NCI-H446 treated with DMSO at 0.1 percent for 48 hours (cell line): ENCODE measurements around the gene TRAF6.

Source experiments
- DNase-seq: peaks from one replicate; lab custom pipeline; 2025; lab: John Stamatoyannopoulos, UW

The TRAF6 gene

DNA sequence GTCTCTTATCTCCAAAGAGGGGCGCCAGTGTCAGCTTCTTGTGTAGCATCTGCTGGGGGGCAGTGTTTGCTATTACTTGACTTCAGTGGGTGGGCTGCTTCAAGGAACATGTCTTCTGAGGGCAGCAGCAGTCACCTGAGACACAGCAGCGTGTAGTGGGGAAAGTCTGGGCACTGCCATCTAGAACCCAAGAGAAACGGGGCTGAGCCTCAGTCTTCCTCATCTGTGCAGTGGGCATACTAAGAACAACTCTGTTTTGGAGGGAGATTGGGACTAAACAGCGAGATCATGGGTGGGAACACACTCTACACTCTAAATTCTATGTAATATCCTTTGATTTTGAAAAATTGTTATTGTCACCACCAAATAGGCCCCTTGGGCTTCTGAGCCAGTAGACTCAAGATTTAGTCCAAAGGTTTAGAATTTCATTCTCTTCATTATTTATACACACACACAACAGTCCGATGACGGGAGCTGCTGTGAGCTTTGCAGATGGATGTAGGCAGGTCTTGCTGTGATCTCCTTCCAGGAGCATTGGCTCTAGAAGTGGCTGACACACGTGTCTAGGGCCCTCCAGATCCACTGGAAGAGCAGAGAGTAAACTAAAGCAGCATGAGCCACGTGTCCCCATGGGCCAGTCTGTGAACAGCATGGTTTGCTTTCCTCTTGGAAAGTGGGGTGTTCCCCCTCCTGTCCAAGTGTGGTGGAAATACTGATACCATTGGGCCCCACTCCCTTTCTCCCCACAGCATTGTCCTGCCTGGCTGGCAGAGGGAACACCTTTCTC lies 51.8 kb downstream of the TRAF6 start:
- DNase-seq: no peak

DNA sequence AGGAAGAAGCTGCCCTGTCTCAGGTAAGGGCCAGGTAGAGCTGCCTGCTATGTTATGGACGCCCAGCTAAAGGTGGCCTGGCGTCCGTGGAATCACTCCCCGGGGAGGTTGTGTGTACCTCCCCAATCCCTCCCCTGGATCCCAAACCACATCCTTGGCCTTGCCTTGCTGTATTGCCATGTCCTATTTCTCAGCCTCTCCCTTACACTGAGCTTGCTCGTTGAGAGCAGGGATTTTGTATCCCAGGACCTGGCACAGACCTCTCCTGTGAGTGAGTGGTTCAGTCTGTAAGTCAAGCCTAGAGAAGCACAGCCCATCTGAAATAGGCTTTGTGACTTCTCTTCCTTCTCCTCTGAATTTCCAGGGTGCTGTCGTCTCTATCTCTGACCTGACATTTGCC lies 53.9 kb downstream of the TRAF6 start:
- no peak for DNase-seq

DNA sequence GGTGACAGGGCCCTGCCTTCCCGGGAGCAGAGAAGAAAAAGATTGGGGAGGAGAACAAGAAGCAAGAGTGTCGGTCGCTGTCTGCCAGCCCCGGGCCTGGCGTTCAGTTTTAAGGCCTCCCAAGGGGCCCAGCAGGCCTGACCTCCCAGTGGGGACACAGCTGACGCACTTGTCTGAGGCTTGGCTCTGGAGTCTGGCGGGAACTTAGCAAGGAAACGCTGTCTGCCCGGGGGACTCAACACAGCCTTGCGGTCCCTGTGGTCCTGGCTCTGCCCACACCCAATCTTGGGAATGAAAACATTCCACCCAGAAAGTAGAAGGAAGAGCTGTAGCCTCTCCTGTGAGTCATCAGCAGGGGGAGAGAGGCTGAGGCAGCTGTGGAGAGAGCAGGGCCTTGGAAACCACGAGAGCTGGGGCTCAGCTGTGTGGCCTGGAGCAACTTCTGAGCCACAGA lies 54.4 kb downstream of the TRAF6 start:
- DNase-seq: peak; percentile 63

DNA sequence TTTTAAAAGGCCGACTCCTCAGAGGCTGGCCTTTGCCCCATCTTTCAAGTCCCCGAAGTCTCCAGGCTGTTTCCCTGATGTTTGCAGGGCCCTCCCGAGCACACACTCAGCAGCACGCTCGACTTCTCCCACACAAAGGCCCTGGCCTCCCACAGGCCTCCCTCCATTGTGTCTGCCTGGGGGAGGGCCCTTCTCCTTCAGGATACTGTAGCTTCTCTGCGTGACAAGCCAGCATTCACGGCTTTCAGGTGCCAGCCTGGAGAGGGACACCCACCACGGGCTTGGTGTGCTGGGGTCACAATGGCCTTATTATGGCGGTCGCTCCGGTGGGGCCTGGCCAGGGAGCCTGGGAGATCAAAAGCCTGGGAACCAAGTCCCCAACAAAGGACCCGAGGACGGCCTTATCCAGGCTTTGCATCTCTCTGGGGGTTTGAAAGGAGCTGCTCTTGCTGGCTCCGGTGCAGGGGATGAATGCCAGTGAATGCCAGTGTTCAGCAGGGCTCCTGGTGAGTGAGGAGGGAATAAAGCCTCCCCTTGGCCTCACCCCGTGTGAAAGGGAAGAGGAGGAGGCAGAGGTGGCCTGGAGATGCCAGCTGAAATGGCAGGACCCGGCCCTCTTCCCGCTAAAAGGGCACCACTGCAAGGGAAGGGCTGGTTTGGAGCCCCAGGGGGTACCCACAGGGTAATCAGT lies 55.0 kb downstream of the TRAF6 start:
- DNase-seq: peak; percentile 46

DNA sequence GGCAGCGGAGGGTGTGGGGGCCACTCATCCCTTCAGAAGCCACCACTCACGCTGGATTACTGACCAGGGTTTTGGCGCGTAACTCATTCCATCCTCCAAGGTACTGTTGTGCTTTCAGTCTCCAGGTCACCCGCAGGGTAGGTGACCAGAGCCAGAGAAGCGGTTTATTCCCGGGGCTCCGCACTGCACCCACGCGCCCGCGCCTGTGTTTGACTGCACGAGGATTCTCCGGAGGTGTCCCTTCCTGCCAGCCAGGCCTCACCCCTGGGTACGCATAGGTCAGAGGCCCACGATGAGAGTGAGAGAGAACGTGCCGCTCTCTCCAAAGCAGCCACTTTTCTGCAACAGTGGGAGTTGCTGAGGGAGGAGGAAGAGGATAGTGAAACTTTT lies 55.5 kb downstream of the TRAF6 start:
- DNase-seq: no peak

DNA sequence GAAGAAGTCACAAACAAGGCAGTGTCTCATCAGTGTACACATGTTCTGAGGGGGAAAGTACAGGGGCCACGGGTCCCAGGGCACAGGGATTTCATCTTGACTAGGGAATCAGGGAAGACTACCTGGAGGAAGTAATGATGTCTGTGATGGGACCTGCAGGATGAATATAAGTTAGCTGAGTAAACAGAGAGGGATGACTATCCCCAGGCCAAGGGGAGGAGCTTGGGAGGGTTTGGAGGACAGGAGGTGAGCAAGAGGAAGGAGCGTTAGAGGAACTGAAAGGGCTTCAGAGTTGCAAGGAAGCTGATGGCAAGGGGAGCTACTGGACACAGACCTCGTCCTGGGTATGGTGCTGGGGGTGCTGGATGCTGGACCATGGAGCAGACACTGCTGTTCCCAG lies 56.4 kb downstream of the TRAF6 start:
- no peak for DNase-seq

DNA sequence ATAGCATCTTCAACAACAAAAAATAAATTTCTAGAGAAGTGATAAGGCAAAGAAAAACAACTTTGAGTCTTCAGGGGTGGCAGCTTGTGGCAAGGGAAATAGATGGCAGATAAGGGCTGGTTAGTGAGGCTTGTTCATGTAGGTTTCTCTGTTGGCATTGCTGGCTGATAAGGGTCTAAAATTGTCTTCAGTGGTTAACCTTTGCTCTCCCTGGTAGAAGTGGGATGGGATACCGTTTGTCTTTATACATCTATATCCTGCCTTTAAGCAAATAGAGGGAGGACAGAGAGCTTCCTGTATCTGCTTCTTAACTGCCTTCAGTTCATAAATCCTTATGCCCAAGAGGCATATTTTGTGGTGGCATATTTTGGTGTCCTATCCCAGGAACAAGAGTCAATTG lies 57.1 kb downstream of the TRAF6 start:
- no peak for DNase-seq

DNA sequence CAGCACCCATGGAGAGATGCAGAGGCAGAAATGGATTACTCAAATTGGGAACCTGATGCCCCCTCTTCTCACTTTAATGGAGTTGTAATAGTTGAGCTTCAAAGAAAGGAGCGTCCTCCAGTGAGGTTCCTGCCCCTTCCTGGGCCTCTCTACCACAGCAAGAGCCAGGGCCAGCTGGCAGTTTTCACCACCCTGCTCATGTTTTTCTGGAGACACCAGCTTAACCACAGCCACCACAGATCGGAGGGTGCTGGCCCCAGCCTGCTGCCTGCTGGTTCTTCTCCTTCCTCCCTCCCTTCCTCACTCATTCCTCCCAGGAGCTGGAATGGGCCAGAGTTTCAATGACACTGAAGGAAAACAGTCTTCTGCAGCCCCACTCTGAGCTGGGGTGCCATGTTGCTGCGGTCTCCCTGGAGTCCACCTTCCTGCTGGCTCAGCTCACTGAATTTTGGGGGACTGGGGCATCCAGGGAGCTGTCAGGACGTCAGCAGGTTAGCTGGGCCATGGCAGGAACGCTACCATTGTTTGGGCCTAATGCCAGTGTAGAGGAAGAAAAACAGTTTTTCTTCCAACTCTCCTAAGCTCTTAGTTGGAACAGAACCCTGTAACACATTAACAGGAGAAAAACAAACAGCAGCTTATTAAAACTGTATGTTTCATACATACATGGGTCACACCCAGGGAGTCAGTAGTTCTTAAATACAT lies 57.7 kb downstream of the TRAF6 start:
- peak; percentile 79 for DNase-seq

DNA sequence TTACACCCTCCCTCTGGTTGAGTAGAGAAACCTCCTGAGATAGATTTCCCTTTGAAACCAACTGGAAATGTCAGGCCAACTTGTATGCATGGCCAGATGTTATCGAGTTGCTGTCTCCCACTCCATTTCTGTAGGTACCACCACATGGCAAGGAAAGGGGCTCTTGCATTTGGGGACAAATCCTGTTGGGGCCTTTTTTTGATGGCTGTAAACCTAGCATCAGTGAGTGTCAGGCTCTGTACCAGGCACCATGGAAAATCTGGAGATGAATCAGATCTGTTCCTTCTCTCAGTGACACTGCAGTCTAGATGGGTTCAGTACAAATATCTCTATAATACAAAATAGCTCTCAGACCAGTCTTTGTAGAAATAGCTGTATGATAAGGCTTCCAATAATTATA lies 58.4 kb downstream of the TRAF6 start:
- DNase-seq: no peak

DNA sequence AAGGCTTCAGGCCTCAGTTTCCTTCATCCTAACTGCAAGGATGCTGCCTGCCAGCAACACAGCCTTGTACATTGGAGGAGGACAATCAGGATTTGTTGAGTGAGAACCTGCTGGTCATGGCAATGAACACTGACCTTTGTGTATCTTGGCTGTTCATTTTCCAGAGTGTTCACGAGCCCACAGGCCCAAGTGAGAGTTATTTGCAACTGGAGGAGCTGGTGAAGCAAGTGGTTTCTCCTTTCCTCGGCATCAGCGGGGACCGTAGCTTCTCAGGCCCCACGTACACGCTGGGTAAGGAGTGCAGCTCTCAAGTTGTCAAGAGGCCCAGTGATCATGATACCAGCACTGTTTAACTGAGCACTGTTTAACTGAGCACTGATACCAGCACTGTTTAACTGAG lies 59.0 kb downstream of the TRAF6 start:
- DNase-seq: no peak

DNA sequence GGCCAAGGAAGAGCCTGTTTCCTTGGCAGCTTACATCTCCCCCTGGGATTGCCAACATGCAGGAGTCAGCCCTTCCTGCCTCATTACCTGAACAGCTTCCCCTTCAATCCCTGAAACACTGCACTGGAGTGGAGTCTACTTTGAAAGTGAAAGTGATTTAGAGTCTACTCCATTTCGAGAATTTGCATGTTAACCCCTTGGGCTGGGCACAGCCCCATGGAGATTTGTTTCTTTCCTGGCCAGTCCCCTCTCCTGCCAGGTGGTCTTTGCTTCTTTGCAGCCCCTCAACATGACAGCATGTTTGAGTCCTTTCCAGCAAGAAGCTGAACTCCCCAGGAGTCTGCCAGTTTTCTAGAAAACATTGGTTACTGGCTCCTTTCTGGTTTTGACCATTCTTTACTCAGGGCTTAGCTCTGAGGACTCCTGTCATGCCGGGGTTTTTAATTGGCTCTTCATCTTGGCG lies 59.9 kb downstream of the TRAF6 start:
- DNase-seq: no peak

DNA sequence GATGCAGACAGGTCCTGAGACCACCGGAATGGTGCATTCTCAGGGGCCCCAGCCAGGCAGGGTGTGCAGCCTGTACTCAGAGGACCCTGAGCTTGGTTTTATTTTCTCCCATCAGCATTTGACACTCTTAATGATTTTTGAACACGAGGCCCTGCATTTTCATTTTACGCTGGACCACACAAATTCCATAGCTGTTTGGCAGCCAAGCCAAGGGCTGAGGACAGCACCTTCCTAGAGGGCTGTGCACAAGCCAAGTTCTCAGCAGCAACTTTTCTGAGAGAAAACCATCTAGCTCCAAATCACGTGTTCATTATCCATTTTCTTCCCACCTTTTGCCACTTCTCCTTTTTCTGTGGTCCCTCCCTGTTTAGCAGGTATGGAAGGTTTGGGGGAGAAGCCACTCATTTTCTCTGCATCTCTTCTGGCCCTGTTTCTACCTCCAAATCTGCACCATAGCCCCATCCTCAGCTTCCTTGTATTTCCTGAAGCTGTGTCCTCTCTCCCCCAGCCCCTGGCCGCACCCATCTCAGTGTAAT lies 60.4 kb downstream of the TRAF6 start:
- DNase-seq: no peak

DNA sequence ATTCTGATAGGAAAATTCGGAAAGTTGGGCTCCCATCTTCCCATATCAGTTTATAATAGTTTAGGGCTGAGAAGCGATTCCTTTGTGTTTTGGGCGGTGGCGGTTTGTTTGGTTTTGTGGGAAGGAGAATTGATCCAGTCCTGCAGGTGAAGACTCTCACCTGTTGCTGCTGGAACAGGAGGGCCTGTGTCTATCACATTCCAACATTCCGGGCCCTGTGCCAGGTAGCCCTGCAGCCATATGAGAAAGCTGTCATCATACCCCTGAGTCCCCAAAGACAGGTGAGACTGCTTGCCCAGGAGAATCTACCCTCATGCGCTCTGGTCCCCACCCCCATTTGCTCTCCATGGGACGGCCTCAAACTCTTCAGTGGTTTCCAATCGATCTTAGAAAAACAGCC lies 62.1 kb downstream of the TRAF6 start:
- DNase-seq: no peak

DNA sequence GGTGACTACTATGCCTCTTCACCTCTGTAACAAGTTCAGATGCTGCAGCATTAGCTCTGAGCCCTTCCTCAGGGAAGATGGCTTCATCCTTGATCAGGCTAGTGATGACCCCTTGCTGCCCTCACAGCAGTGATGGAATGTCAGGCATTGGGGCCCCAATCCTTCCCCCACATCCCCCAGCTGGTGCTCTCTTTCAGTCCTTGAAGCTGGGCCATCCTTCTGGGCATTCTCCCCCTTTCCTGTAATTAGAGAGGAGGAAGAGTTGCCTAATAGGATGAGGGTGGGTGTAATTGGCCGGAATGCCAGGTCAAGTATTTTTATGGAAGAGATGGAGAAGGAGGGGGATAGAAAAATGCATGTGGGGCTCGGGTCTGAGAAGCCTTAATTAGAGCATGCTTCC lies 62.6 kb downstream of the TRAF6 start:
- DNase-seq: no peak

DNA sequence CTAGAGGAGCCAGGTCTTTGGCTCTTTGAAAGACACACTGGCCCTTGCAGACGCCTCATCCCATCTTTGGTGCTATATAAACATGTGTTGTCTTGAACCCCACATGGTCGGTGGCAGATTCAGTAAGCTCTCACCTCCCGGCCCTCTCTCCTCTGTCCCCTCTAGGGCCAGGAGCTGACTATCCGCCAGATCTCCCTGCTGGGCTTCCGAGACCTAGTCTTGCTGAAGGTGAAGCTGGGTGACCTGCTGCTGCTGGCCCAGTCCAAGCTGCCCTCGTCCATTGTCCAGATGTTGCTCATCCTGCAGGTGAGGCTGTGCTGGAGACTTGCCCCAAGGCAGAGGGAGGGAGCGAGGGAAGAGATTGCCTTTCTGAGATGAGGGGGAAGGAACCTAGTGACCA lies 63.9 kb downstream of the TRAF6 start:
- DNase-seq: no peak

DNA sequence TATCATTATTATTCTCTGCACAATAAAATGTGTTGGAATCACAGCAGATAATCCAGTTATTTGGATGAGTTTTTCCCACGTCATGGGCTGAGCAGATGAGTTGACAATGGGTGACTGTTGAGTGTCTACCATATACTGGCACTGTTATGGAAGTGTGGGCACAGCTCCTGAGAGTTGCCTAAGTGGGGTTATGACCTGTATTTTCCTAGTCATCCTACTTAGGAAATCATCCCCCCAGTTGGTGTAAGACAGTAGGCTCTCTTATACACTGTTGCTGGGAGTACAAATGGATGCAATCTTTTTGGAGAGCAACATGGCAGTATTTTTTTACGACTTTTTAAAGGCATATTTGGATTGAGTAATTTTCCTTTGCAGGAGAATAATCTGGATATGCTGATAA lies 66.4 kb downstream of the TRAF6 start:
- no peak for DNase-seq

DNA sequence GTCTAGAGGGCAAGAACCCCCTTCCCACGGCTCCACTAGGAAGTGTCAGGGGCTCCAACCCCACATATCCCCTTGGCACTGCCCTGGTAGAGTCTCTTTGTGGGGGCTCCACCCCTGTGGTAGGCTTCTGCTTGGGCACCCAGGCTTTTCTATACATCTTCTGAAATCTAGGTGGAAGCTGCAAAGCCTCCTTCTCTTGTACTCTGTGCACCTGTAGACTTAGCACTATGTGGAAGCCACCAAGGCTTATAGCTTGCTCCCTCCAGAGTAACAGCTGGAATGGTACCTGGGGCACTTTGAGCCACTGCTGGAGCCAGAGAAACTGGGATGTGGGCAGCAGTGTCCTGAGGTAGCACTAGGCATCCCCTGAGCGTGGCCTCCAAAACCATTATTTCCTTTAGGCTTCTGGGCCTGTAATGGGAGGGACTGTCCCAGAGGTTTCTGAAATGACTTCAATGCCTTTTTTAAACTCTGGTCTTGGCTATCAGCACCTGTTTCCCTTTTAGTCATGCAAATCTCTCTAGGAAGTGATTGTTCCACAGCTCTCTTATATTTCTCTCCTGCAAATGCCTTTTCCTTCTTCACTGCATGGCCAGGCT lies 68.4 kb downstream of the TRAF6 start:
- no peak for DNase-seq

DNA sequence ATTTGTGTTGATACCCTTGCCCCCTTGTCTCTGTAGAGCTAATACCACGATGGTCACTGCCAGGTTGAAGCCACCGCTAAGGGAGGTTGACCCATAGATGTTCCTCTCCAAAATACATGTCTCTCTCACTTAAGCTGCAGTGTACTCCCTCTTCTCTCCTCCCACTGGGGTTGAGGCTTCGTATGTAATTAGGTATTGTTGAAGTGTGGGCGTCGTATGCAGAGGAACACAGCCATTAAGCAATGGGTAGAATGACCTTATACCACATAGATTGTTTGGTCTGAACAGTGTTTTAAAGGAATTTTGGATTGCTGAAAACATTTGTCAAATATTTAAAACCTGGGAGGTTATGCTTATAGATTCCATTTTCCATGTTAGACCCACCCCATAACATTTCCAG lies 71.9 kb downstream of the TRAF6 start:
- no peak for DNase-seq

DNA sequence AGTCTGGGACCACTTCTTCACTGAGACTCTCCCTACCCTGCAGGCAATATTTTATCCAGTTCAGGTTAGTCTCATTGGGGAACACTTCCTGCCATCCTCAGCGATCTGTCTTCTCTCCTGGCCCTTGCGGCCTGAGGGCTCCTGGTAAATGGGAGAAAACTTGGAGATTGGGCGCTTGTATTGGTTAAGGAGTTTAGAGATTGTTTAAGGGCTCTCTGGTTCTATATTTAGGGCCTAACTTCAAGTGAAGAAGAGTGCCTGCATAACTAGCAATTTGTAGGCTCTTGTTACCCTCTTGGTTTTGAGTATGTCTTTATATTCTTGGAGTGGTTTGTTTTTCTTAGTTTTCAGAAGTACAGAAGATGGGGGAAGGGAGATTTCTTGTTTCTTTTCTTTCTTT lies 72.7 kb downstream of the TRAF6 start:
- no peak for DNase-seq
